DMS79 treated with DMSO at 0.1 percent for 48 hours (cell line): ENCODE data around the gene TACR1.
"Not testable (repeated sequence)": the region's sequence is repeated elsewhere in the genome, so short reads cannot be mapped to it uniquely, and the experiment has no call there.

Source experiments
- DNase-seq: peaks from one replicate; lab custom pipeline; 2025; lab: John Stamatoyannopoulos, UW

Gene TACR1

GRCh38 chr2:75194184-75194868 lies 5.0 kb downstream of the TACR1 start:
- DNase-seq = no peak

- no peak for DNase-seq
Measured at GRCh38 chr2:75192496-75192895, 6.8 kb downstream of the TACR1 start.

GRCh38 chr2:75190271-75190990 lies 8.9 kb downstream of the TACR1 start:
- DNase-seq = no peak

GRCh38 chr2:75186821-75187220 lies 12.5 kb downstream of the TACR1 start:
- no peak for DNase-seq

GRCh38 chr2:75182606-75183005 lies 16.7 kb downstream of the TACR1 start:
- no peak for DNase-seq

- no peak for DNase-seq
Measured at GRCh38 chr2:75180476-75180875, 18.8 kb downstream of the TACR1 start.

- no peak for DNase-seq
Measured at GRCh38 chr2:75177427-75177826, 21.9 kb downstream of the TACR1 start.

GRCh38 chr2:75175456-75175855 lies 23.9 kb downstream of the TACR1 start:
- DNase-seq = no peak

- no peak for DNase-seq
Measured at GRCh38 chr2:75174981-75175380, 24.3 kb downstream of the TACR1 start.

- no peak for DNase-seq
Measured at GRCh38 chr2:75174519-75174918, 24.8 kb downstream of the TACR1 start.

- DNase-seq = no peak
Measured at GRCh38 chr2:75173740-75174139, 25.6 kb downstream of the TACR1 start.

GRCh38 chr2:75171423-75171822 lies 27.9 kb downstream of the TACR1 start:
- DNase-seq = not testable (repeated sequence)

GRCh38 chr2:75170889-75171288 lies 28.4 kb downstream of the TACR1 start:
- no peak for DNase-seq

GRCh38 chr2:75168186-75168585 lies 31.1 kb downstream of the TACR1 start:
- DNase-seq = no peak

GRCh38 chr2:75166491-75166890 lies 32.8 kb downstream of the TACR1 start:
- DNase-seq = no peak

- no peak for DNase-seq
Measured at GRCh38 chr2:75162897-75163296, 36.4 kb downstream of the TACR1 start.

GRCh38 chr2:75162259-75162658 lies 37.1 kb downstream of the TACR1 start:
- no peak for DNase-seq

GRCh38 chr2:75157435-75157834 lies 41.9 kb downstream of the TACR1 start:
- DNase-seq = no peak

GRCh38 chr2:75155115-75155514 lies 44.2 kb downstream of the TACR1 start:
- no peak for DNase-seq

- DNase-seq = no peak
Measured at GRCh38 chr2:75153221-75153620, 46.1 kb downstream of the TACR1 start.

GRCh38 chr2:75152243-75152642 lies 47.1 kb downstream of the TACR1 start:
- DNase-seq = not testable (repeated sequence)

- not testable (repeated sequence) for DNase-seq
Measured at GRCh38 chr2:75147884-75148283, 51.4 kb downstream of the TACR1 start.

- no peak for DNase-seq
Measured at GRCh38 chr2:75146606-75147332, 52.6 kb downstream of the TACR1 start.
